Endodermal cell (in vitro differentiated cells): ENCODE results near the gene SLC39A5. TPM values are rescaled to one million over a fixed set of nuclear protein-coding genes. Genes with fewer than 3 reads are reported as not detected.
A peak's percentile ranks its signal among the peaks of the same experiment; 100 is the strongest.

Source experiments
- DNase-seq: peaks from one replicate; pipeline ENCODE4 v3.0.0-alpha.2; 2017
- H3K27ac ChIP-seq: 2 replicates; pipeline ENCODE4 v1.5.1; 2013; ENCODE audit warnings: mild to moderate bottlenecking, low read depth, low read length, moderate library complexity
- H3K27me3 ChIP-seq: 2 replicates; pipeline ENCODE4 v1.6.1; 2013; ENCODE audit warnings: mild to moderate bottlenecking, low read length, moderate library complexity; ENCODE audit not compliant: insufficient read depth, control insufficient read depth, poor library complexity, severe bottlenecking
- H3K36me3 ChIP-seq: 2 replicates; pipeline ENCODE4 v1.7.0; 2013; ENCODE audit warnings: mild to moderate bottlenecking, low read length, moderate library complexity; ENCODE audit not compliant: control insufficient read depth, insufficient read depth
- H3K4me1 ChIP-seq: one replicate; pipeline ENCODE4 v1.7.0; 2013; ENCODE audit warnings: low read length; ENCODE audit not compliant: control insufficient read depth, insufficient read depth
- H3K4me3 ChIP-seq: 2 replicates; pipeline ENCODE4 v1.5.1; 2013; ENCODE audit warnings: mild to moderate bottlenecking, low read length, moderate library complexity
- H3K9ac ChIP-seq: 2 replicates; pipeline ENCODE4 v1.6.1; 2013; ENCODE audit warnings: mild to moderate bottlenecking, low read length, moderate library complexity; ENCODE audit not compliant: poor library complexity, severe bottlenecking; ENCODE audit errors: extremely low read depth
- H3K9me3 ChIP-seq: 2 replicates; pipeline ENCODE4 v1.6.1; 2013; ENCODE audit warnings: mild to moderate bottlenecking, low read length, moderate library complexity; ENCODE audit not compliant: control insufficient read depth
- H3K27ac Mint-ChIP-seq: 2 replicates; pipeline ENCODE4 v1.8.0; 2020; ENCODE audit warnings: mixed read lengths
- H3K27me3 Mint-ChIP-seq: 2 replicates; pipeline ENCODE4 v1.8.0; 2021; ENCODE audit warnings: mild to moderate bottlenecking, mixed read lengths; ENCODE audit not compliant: insufficient read depth
- H3K36me3 Mint-ChIP-seq: 2 replicates; pipeline ENCODE4 v1.8.0; 2020; ENCODE audit warnings: low read depth, mixed read lengths
- H3K4me1 Mint-ChIP-seq: 2 replicates; pipeline ENCODE4 v1.8.0; 2020; ENCODE audit warnings: mixed read lengths
- H3K4me3 Mint-ChIP-seq: 2 replicates; pipeline ENCODE4 v1.8.0; 2020; ENCODE audit warnings: mild to moderate bottlenecking, moderate library complexity, mixed read lengths
- H3K9me3 Mint-ChIP-seq: 2 replicates; pipeline ENCODE4 v1.8.0; 2020; ENCODE audit warnings: mild to moderate bottlenecking, mixed read lengths
- CTCF ChIP-seq: fragments of 200-600 bp; sonication (generic); conservative IDR thresholded peaks from 2 replicates; pipeline ENCODE4 v1.5.0; 2021; ENCODE audit warnings: antibody characterized with exemption, mild to moderate bottlenecking
- WGBS, 2 experiments: methylation state at CpG; one replicate each; pipeline versions ENCODE4 v1.1.5 to v1.1.7; 2013; ENCODE audit warnings: missing lambda C conversion rate in 2 of 2, mixed read lengths in 1 of 2; ENCODE audit not compliant: insufficient coverage in 1 of 2, insufficient read length in 1 of 2; 5-methylcytosine and 5-hydroxymethylcytosine counted together
- total RNA-seq, 2 donors: library from RNA; stranded (reverse); fragmentation: NEBNext Ultra II Directional in 1 of 2; extraction: Animal tissue kit (Norgen Biotek cat#: 25700) in 1 of 2; gene quantifications; 2 replicates in 1 of 2; 3 replicates in 1 of 2; pipeline ENCODE4 v1.2.1, GENCODE V29; 2021

SLC39A5 gene
- total RNA-seq, 2 donors from 2014 or later = 2.5 to 3.2 TPM

- peak overlapping the region; percentile 84 for H3K27ac ChIP-seq
- peak overlapping the region; percentile 90 for H3K4me3 ChIP-seq
- H3K9me3 ChIP-seq = no peaks in the 10 kb centered on the region
- Mint-ChIP-seq H3K36me3 (peaks cover 37% of the 10 kb centered on the region), H3K27me3 (no peaks in the 10 kb centered on the region), H3K4me1 (peaks cover 12% of the 10 kb centered on the region), H3K4me3 (peak overlapping the region; percentile 97), H3K27ac (peak overlapping the region; percentile 92), H3K9me3 (no peaks in the 10 kb centered on the region)
- H3K27me3 ChIP-seq = no peaks in the 10 kb centered on the region
- peak overlapping the region; percentile 74 for H3K9ac ChIP-seq
- no peak for TF ChIP-seq CTCF
- H3K36me3 ChIP-seq = peaks cover 45% of the 10 kb centered on the region
- 0% methylated on average over 2 to 17 of the region's 17 CpGs for WGBS, 2 experiments
- peaks cover 5% of the 10 kb centered on the region for H3K4me1 ChIP-seq
- peak; percentile 85 for DNase-seq
Observed at GRCh38 chr12:56188778-56189098, 41.1 kb upstream of the SLC39A5 start.

- peaks cover 5% of the 10 kb centered on the region for H3K4me1 ChIP-seq
- peak within 1 kb of the TSS; percentile 93 for H3K4me3 ChIP-seq
- peak; percentile 87 for TF ChIP-seq CTCF
- peak within 1 kb of the TSS; percentile 74 for H3K9ac ChIP-seq
- peaks cover 34% of the 10 kb centered on the region for H3K36me3 Mint-ChIP-seq
- H3K27ac Mint-ChIP-seq = peak within 1 kb of the TSS; percentile 98
- H3K4me1 Mint-ChIP-seq = peaks cover 12% of the 10 kb centered on the region
- H3K27me3 ChIP-seq = no peaks in the 10 kb centered on the region
- 0% methylated on average over 21 to 89 of the region's 93 CpGs for WGBS, 2 experiments
- peak within 1 kb of the TSS; percentile 84 for H3K27ac ChIP-seq
- H3K4me3 Mint-ChIP-seq = peak within 1 kb of the TSS; percentile 97
- peaks cover 39% of the 10 kb centered on the region for H3K36me3 ChIP-seq
- DNase-seq = peak; percentile 98
- H3K9me3 ChIP-seq = no peaks in the 10 kb centered on the region
- no peaks in the 10 kb centered on the region for H3K9me3 Mint-ChIP-seq
- no peaks in the 10 kb centered on the region for H3K27me3 Mint-ChIP-seq
Observed at GRCh38 chr12:56189099-56189917, 40.5 kb upstream of the SLC39A5 start, which contains the start of gene SMARCC2. Gene SMARCC2, minus strand, starts transcription at chr12:56189483. Its CDS starts 22 bp downstream, at chr12:56189461.

- no peaks in the 10 kb centered on the region for H3K27me3 Mint-ChIP-seq
- peak overlapping the region; percentile 98 for H3K27ac Mint-ChIP-seq
- peaks cover 31% of the 10 kb centered on the region for H3K36me3 Mint-ChIP-seq
- Histone ChIP-seq H3K27ac (peak overlapping the region; percentile 3), H3K9me3 (no peaks in the 10 kb centered on the region), H3K4me3 (peak overlapping the region; percentile 93), H3K36me3 (peaks cover 31% of the 10 kb centered on the region), H3K9ac (peak overlapping the region; percentile 68), H3K27me3 (no peaks in the 10 kb centered on the region), H3K4me1 (peaks cover 5% of the 10 kb centered on the region)
- H3K4me1 Mint-ChIP-seq = peaks cover 12% of the 10 kb centered on the region
- WGBS, 2 experiments = 0 to 6% methylated on average over 21 to 39 of the region's 42 CpGs
- no peaks in the 10 kb centered on the region for H3K9me3 Mint-ChIP-seq
- peak; percentile 38 for TF ChIP-seq CTCF
- peak overlapping the region; percentile 97 for H3K4me3 Mint-ChIP-seq
- DNase-seq = peak; percentile 99
Observed at GRCh38 chr12:56189918-56190694, 39.7 kb upstream of the SLC39A5 start.
